Caco-2 (cell line): ENCODE measurements around the gene SLC44A2. TPM values are rescaled to one million over a fixed set of nuclear protein-coding genes. Genes with fewer than 3 reads are reported as not detected.
"Not testable (repeated sequence)": the region's sequence is repeated elsewhere in the genome, so short reads cannot be mapped to it uniquely, and the experiment has no call there.

ENCODE experiments used
- BruUV-seq: library from RNA; stranded (reverse); fragments of 400-500 nt; replicated peaks from 2 replicates; lab custom pipeline; 2021; lab: Mats Ljungman, UMichigan
- CTCF ChIA-PET: fragments of 300-600 bp; sonication (Branson Sonifier 250); formaldehyde crosslinking; loops from one replicate; lab custom pipeline; 2022; ENCODE audit warnings: antibody characterized with exemption; lab: Charles Lee
- POLR2A ChIA-PET: fragments of 300-600 bp; sonication (Branson Sonifier 250); formaldehyde crosslinking; loops from one replicate; lab custom pipeline; 2022; ENCODE audit warnings: antibody characterized with exemption; lab: Charles Lee
- DNase-seq, 2 experiments: peaks; one replicate each; pipeline versions ENCODE4 v3.0.0 to v3.0.0-alpha.2; 2020 to 2022
- H3K27me3 ChIP-seq: replicated peaks from 2 replicates; pipeline ENCODE4 v1.6.0; 2011; ENCODE audit warnings: low read length; ENCODE audit not compliant: control insufficient read depth, insufficient read depth
- H3K36me3 ChIP-seq: 2 replicates; pipeline ENCODE4 v1.5.1; 2011; ENCODE audit warnings: low read length; ENCODE audit not compliant: control insufficient read depth, insufficient read depth
- H3K4me1 ChIP-seq: fragments of 250-450 bp; sonication (Bioruptor Pico); 2 replicates; pipeline ENCODE4 v1.5.1; 2020; ENCODE audit warnings: mild to moderate bottlenecking
- H3K4me3 ChIP-seq: 2 replicates; pipeline ENCODE4 v1.5.1; 2011; ENCODE audit warnings: low read depth, mild to moderate bottlenecking, control low read depth, low read length
- H3K9me3 ChIP-seq: fragments of 250-450 bp; sonication (Bioruptor Pico); 2 replicates; pipeline ENCODE4 v1.5.1; 2020; ENCODE audit warnings: mild to moderate bottlenecking, moderate library complexity
- H3K27ac Mint-ChIP-seq: one replicate; pipeline ENCODE4 v1.8.0; 2022; ENCODE audit warnings: mixed read lengths; ENCODE audit not compliant: unreplicated experiment
- H3K27me3 Mint-ChIP-seq: one replicate; pipeline ENCODE4 v1.8.0; 2022; ENCODE audit warnings: mixed read lengths; ENCODE audit not compliant: insufficient read depth, unreplicated experiment
- H3K36me3 Mint-ChIP-seq: one replicate; pipeline ENCODE4 v1.8.0; 2022; ENCODE audit warnings: mild to moderate bottlenecking, mixed read lengths; ENCODE audit not compliant: insufficient read depth, unreplicated experiment
- H3K4me1 Mint-ChIP-seq: one replicate; pipeline ENCODE4 v1.8.0; 2022; ENCODE audit warnings: low read depth, mixed read lengths; ENCODE audit not compliant: unreplicated experiment
- H3K4me3 Mint-ChIP-seq: one replicate; pipeline ENCODE4 v1.8.0; 2022; ENCODE audit warnings: mild to moderate bottlenecking, moderate library complexity, mixed read lengths; ENCODE audit not compliant: unreplicated experiment
- H3K9me3 Mint-ChIP-seq: one replicate; pipeline ENCODE4 v1.8.0; 2022; ENCODE audit warnings: mixed read lengths; ENCODE audit not compliant: unreplicated experiment
- intact Hi-C: fragments of 100-400 bp; cut with micrococcal nuclease; formaldehyde crosslinking; loops from one replicate; pipeline ENCODE4 v1.10.0; 2022; ENCODE audit not compliant: unreplicated experiment
- total RNA-seq: library from RNA; stranded (reverse); gene quantifications from 2 replicates; pipeline ENCODE4 v1.2.3, GENCODE V29; 2022
- TF ChIP-seq, protein P1 (sequence below), 2 experiments: fragments of 200-600 bp in 1 of 2; IDR thresholded peaks; 1 replicate in 1 of 2; 2 replicates in 1 of 2; pipeline versions ENCODE4 v1.5.1 to v1.8.0; 2011 to 2022; ENCODE audit warnings: antibody characterized with exemption in 1 of 2, control low read depth in 1 of 2, inconsistent platforms in 1 of 2, low read depth in 1 of 2, low read length in 1 of 2, mild to moderate bottlenecking in 1 of 2, moderate library complexity in 1 of 2; ENCODE audit not compliant: insufficient read depth in 1 of 2, severe bottlenecking in 1 of 2, unreplicated experiment in 1 of 2

The SLC44A2 gene
- total RNA-seq, 1 experiment from 2014 or later: 119 TPM

DNA sequence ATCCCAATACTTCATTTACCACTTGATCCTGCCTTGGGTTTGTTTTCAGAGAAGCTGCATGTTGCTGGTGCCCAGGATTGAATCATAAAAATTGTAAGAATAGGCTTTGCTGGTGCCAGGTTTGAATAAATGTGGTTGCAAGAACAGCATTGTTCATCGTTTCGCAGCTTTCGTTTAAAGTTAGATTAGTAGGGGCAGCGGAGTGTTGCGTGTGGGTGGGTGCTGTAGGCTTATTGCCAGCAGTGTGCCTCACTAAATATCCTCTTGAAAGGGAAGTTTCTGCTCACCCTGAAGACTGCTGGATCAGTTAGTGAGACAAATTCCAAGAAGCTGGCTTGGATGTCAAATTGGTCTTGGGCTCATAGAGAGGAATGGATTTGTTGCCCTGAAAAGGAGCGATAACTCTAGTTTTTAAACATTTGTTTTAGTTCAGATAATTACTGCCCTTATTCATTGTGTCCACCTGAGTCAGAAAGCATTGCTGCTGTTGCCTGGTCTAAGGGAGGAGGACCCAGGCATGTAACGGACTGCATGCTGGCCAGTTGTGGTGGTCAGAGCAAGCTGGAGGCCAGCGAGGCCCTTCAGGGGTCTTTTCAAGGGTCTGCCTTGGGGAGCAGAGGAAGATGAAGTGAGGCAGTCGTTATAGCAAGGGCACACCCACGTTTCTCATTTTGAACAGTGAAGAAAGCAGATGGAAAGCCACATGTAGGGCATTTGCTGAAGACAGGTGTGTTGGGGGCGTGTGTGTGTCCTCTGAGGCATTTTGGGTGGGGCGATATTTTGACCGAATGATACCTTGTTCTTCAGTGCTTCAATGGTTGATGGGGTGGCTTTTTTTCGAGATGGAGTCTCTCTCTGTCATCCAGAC lies 37.3 kb downstream of the SLC44A2 start:
- BruUV-seq: no TSS peak
- no peaks in the 10 kb centered on the region for H3K27me3 ChIP-seq
- H3K9me3 ChIP-seq: no peaks in the 10 kb centered on the region
- Mint-ChIP-seq H3K4me3 (no peak overlapping the region), H3K4me1 (peaks cover 6% of the 10 kb centered on the region), H3K27me3 (no peaks in the 10 kb centered on the region), H3K36me3 (peaks cover 72% of the 10 kb centered on the region), H3K27ac (peak overlapping the region; percentile 30), H3K9me3 (no peaks in the 10 kb centered on the region)
- H3K36me3 ChIP-seq: no peaks in the 10 kb centered on the region
- DNase-seq: no peak
- peaks cover 9% of the 10 kb centered on the region for H3K4me1 ChIP-seq
- intact Hi-C loops: no loop called here
- TF ChIP-seq, protein P1, sequence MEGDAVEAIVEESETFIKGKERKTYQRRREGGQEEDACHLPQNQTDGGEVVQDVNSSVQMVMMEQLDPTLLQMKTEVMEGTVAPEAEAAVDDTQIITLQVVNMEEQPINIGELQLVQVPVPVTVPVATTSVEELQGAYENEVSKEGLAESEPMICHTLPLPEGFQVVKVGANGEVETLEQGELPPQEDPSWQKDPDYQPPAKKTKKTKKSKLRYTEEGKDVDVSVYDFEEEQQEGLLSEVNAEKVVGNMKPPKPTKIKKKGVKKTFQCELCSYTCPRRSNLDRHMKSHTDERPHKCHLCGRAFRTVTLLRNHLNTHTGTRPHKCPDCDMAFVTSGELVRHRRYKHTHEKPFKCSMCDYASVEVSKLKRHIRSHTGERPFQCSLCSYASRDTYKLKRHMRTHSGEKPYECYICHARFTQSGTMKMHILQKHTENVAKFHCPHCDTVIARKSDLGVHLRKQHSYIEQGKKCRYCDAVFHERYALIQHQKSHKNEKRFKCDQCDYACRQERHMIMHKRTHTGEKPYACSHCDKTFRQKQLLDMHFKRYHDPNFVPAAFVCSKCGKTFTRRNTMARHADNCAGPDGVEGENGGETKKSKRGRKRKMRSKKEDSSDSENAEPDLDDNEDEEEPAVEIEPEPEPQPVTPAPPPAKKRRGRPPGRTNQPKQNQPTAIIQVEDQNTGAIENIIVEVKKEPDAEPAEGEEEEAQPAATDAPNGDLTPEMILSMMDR (IDR thresholded peaks at IDR 0.05; ENCODE audit: insufficient read depth in 1 of 2, low read depth in 1 of 2, low read length in 1 of 2, severe bottlenecking in 1 of 2, unreplicated experiment in 1 of 2): no peak
- no peak overlapping the region for H3K4me3 ChIP-seq
- CTCF ChIA-PET: no interaction called here
- POLR2A ChIA-PET: no interaction called here

DNA sequence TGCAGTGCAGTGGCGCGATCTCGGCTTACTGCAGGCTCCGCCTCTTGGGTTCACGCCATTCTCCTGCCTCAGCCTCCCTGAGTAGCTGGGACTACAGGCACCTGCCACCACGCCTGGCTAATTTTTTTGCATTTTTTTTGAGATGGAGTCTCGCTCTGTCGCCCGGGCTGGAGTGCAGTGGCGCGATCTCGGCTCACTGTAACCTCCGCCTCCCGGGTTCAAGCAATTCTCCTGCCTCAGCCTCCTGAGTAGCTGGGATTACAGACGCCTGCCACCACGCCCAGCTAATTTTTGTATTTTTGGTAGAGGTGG lies 37.9 kb downstream of the SLC44A2 start:
- peaks cover 72% of the 10 kb centered on the region for H3K36me3 Mint-ChIP-seq
- POLR2A ChIA-PET, H3K4me3 ChIP-seq, H3K4me1 ChIP-seq, H3K9me3 Mint-ChIP-seq, CTCF ChIA-PET, H3K27ac Mint-ChIP-seq, H3K9me3 ChIP-seq, BruUV-seq, H3K4me3 Mint-ChIP-seq, H3K4me1 Mint-ChIP-seq, intact Hi-C loops, DNase-seq, H3K36me3 ChIP-seq, H3K27me3 Mint-ChIP-seq, H3K27me3 ChIP-seq: not testable (repeated sequence)

DNA sequence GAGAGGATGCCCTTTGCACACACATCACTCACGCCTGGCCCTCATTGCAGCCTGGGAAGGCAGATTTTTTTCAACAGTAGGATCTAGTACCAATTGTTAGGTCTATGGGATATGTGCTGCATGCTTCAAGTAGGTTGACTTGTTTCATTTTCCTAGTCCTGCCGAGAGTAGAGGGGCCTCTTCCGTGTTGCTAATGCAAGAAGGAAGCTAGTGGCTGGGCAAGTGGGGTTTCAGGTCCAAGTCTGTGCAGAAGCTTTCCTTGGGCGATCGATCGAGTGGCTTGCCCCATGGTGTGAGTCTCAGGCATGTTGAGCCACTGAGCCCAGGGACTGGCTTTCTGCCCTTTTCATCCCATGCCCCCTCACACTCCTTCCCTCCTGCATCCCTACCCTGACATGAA lies 42.5 kb downstream of the SLC44A2 start:
- Mint-ChIP-seq H3K36me3 (peaks cover 74% of the 10 kb centered on the region), H3K27me3 (no peaks in the 10 kb centered on the region), H3K4me1 (peaks cover 2% of the 10 kb centered on the region), H3K4me3 (no peak overlapping the region), H3K9me3 (no peaks in the 10 kb centered on the region), H3K27ac (no peak overlapping the region)
- no peak overlapping the region for H3K4me3 ChIP-seq
- CTCF ChIA-PET: no interaction called here
- 0 out of 2 replicates have a peak, but pooled peaks cover 2% of the 10 kb centered on the region for H3K36me3 ChIP-seq
- no peak for DNase-seq
- TF ChIP-seq, protein P1 (IDR thresholded peaks at IDR 0.05; ENCODE audit: insufficient read depth in 1 of 2, low read depth in 1 of 2, low read length in 1 of 2, severe bottlenecking in 1 of 2, unreplicated experiment in 1 of 2): no peak
- intact Hi-C loops: no loop called here
- POLR2A ChIA-PET: no interaction called here
- no TSS peak for BruUV-seq
- H3K9me3 ChIP-seq: no peaks in the 10 kb centered on the region
- no peaks in the 10 kb centered on the region for H3K4me1 ChIP-seq
- no peaks in the 10 kb centered on the region for H3K27me3 ChIP-seq
